ENCODE measurements around the gene PCK1. TPM values are rescaled to one million over a fixed set of nuclear protein-coding genes. Genes with fewer than 3 reads are reported as not detected.
"Not testable (repeated sequence)": the region's sequence is repeated elsewhere in the genome, so short reads cannot be mapped to it uniquely, and the experiment has no call there.

Gene PCK1
- total and polyA plus RNA-seq, 2 of the 8 experiments (the other 6 are each of a cell fraction or from before 2014, with no cell fraction given): not detected

DNA sequence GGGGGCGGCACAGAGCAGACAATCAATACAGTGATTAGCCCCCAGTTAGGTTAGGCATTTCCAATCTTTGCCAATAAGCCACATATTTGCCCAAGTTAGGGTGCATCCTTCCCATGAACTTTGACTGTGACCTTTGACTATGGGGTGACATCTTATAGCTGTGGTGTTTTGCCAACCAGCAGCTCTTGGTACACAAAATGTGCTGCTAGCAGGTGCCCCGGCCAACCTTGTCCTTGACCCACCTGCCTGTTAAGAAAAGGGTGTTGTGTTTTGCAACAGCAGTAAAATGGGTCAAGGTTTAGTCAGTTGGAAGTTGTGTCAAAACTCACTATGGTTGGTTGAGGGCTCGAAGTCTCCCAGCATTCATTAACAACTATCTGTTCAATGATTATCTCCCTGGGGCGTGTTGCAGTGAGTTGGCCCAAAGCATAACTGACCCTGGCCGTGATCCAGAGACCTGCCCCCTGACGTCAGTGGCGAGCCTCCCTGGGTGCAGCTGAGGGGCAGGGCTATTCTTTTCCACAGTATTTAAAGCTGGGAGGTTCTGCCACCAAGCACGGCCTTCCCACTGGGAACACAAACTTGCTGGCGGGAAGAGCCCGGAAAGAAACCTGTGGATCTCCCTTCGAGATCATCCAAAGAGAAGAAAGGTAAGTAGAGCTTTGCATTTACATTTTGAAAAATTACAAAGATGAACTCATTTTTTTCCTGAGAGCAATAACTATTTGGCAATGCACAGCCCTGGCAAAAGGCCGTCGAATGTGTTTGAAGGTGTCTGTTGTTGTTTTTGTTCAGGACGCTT lies at the start of gene PCK1 (continued):
- TF ChIP-seq HDAC6 (IDR thresholded peaks at IDR 0.05; ENCODE audit: low read depth, low read length) (no peak), SUZ12 (IDR thresholded peaks at IDR 0.05; ENCODE audit: low read length) (no peak), POLR2A (IDR thresholded peaks at IDR 0.05; ENCODE audit: control extremely low read depth in 1 of 2, low read depth in 2 of 2, low read length in 2 of 2) (no peak), TAF7 (optimal IDR thresholded peaks at IDR 0.05; ENCODE audit: borderline replicate concordance, low read depth, low read length) (no peak), RAD21 (IDR thresholded peaks at IDR 0.05 in 1 of 2, conservative IDR thresholded peaks at IDR 0.05 in 1 of 2; ENCODE audit: low read depth in 2 of 2, low read length in 2 of 2) (no peak), TBP (IDR thresholded peaks at IDR 0.05; ENCODE audit: low read depth, low read length) (no peak), CHD2 (IDR thresholded peaks at IDR 0.05; ENCODE audit: low read length) (no peak), EGR1 (IDR thresholded peaks at IDR 0.05; ENCODE audit: borderline replicate concordance, low read depth, low read length) (no peak)

- not testable (repeated sequence) for H3K23me2 ChIP-seq (ENCODE audit: low read depth, low read length); H3K79me2 ChIP-seq (ENCODE audit: control insufficient read depth in 1 of 2, insufficient read depth in 2 of 2, low read length in 2 of 2); H3K36me3 ChIP-seq (ENCODE audit: control insufficient read depth in 2 of 4, insufficient read depth in 4 of 4, low read length in 3 of 4); H3K79me1 ChIP-seq (ENCODE audit: low read depth, low read length); FAIRE-seq; H3K23ac ChIP-seq (ENCODE audit: insufficient read length); H2BK5ac ChIP-seq (ENCODE audit: low read depth, low read length); H3K18ac ChIP-seq (ENCODE audit: extremely low read depth, low read length); H4K91ac ChIP-seq (replicated peaks; ENCODE audit: insufficient read length, low read length); DNase-seq (ENCODE audit: low read depth in 1 of 2, low spot score in 2 of 2); H3K4me2 ChIP-seq (ENCODE audit: insufficient read depth in 1 of 2, low read depth in 2 of 2, low read length in 2 of 2); H2AK5ac ChIP-seq (ENCODE audit: low read depth, low read length); H3K56ac ChIP-seq (replicated peaks; ENCODE audit: insufficient read length, low read depth, low read length); H3K9ac ChIP-seq (replicated peaks in 1 of 4; ENCODE audit: extremely low read depth in 1 of 4, low read depth in 3 of 4, low read length in 3 of 4); H4K5ac ChIP-seq (ENCODE audit: insufficient read length, low read depth, low read length); H2BK120ac ChIP-seq (replicated peaks; ENCODE audit: low read depth, low read length); H2BK15ac ChIP-seq (ENCODE audit: low read length); H3K14ac ChIP-seq (ENCODE audit: insufficient read length); H2BK12ac ChIP-seq (ENCODE audit: low read depth, low read length); H2BK20ac ChIP-seq (ENCODE audit: low read length); H4K8ac ChIP-seq (ENCODE audit: extremely low read depth, insufficient read depth, low read length); H3K27me3 ChIP-seq (replicated peaks in 1 of 4; ENCODE audit: control insufficient read depth in 3 of 4, extremely low read depth in 1 of 4, insufficient read depth in 3 of 4, low read length in 3 of 4); H3K9me3 ChIP-seq (ENCODE audit: insufficient read depth in 2 of 2, low read depth in 1 of 2, low read length in 1 of 2); H3K4me3 ChIP-seq (ENCODE audit: extremely low read depth in 1 of 4, insufficient read depth in 2 of 4, low read depth in 3 of 4, low read length in 4 of 4); H3K27ac ChIP-seq (ENCODE audit: low read depth, low read length); H3K4ac ChIP-seq (replicated peaks; ENCODE audit: insufficient read length, low read depth, low read length); H2AFZ ChIP-seq (ENCODE audit: low read length); H4K20me1 ChIP-seq (replicated peaks in 1 of 2; ENCODE audit: control insufficient read depth in 1 of 2, insufficient read depth in 2 of 2, low read length in 2 of 2)
- CTCF ChIA-PET (ENCODE audit: partially characterized antibody): interaction anchor here (0.8 to 12.4 kb wide), 5 partner anchors 10 to 1931 kb away, joined by 3 to 194 read pairs (median 4); no protein-coding TSS in a partner anchor
- H3K4me1 ChIP-seq (replicated peaks in 1 of 4; ENCODE audit: control insufficient read depth in 3 of 4, insufficient read depth in 4 of 4, low read length in 3 of 4): peaks cover 2 to 11% (median 4%) of the 10 kb centered on the region in 4 experiments; a peak in 4 of 7 replicates
- WGBS, 2 experiments (ENCODE audit: extremely low coverage in 1 of 2, insufficient coverage in 1 of 2, insufficient read length in 1 of 2, insufficient replicate concordance in 2 of 2, low coverage in 1 of 2, low lambda C conversion rate in 2 of 2, missing lambda C conversion rate in 1 of 2): 82% methylated on average over 7 of the region's 7 CpGs; no CpG with 5 or more reads in 1 of the 2 experiments
- POLR2A ChIA-PET (ENCODE audit: partially characterized antibody): interaction anchor here (0.6 to 1.1 kb wide), 2 partner anchors 11 to 119 kb away, joined by 4 read pairs; no protein-coding TSS in a partner anchor
These were observed 49.2 kb upstream of the PCK1 start for GRCh38 chr20:57511709-57512108.

Data from H1 (cell line).